COR-L47 (cell line): ENCODE measurements around the gene EOLA1.
"Not testable (repeated sequence)": the region's sequence is repeated elsewhere in the genome, so short reads cannot be mapped to it uniquely, and the experiment has no call there.

ENCODE experiments used
- DNase-seq: peaks from one replicate; lab custom pipeline; 2025; lab: John Stamatoyannopoulos, UW

EOLA1 gene

DNA sequence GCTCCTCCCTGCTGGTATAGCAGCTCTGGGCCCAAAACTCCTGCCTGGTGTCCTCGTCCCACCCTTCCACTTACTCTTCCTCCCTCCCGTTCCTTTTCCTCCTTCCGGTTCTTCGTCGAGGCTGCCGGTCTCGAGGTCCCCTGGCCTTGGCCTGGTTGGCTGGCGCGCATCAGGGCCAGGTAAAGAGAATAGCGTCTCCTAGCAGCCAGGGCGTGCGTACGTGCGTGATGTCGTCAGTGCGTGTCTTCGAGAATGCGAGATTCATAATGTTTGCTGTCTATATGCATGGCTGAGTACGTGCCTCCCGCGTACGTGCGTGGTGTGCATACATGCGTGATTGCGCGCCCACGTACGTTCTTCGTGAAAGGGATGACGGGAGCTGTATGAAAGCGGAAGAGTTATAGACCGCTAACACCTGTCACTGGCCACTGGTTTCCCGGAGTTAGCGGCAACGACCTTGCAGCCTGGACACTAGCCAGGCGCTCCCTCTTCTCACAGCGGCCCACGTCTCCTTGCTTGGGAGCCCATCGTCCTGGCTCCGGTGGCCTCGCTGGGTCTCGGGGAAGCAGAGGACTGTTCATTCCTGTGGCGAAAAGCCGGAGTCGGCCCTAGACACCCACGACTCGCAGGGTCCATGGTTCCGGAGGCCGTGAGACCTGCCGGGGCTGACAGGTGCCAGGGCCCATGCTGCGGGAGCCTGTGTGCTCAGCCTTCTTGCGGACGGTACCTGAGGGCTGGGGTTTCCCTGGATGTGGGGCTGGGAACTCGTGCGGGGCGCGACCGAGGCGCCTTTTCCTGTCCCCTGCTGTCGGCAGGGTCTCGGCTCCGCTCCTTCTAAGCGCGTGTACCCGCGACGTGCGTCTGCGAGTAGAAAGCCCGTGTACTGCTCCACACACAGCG lies at the start of gene EOLA1:
EOLA1 (plus strand) TSS at position 392 of the 900 bp plus-strand sequence. CDS start 4,619 bp downstream, outside the sequence.
- DNase-seq, result peak; percentile 90

DNA sequence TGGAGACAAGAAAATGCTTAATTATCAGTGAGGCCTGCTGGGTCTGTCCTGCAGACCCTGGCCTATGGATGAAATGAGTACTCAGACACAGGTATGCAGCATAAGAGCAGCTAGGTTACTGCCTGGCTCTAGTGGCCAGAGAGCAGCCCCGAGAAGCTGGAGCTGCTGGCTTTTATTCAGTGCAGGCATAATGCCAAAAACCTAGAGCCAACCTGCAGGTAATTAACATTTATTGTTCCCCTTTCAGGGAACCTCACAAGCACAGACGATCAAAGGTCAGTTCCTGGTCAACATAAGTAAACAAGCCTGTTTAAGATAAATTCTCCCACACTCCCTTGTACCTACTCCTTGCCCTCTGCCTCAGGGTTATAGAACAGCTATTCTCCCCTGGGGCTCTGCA lies 49.0 kb upstream of the EOLA1 start:
- DNase-seq, result no peak

- no peak for DNase-seq
Observed at GRCh38 chrX:149493567-149494562, 46.9 kb upstream of the EOLA1 start.

DNA sequence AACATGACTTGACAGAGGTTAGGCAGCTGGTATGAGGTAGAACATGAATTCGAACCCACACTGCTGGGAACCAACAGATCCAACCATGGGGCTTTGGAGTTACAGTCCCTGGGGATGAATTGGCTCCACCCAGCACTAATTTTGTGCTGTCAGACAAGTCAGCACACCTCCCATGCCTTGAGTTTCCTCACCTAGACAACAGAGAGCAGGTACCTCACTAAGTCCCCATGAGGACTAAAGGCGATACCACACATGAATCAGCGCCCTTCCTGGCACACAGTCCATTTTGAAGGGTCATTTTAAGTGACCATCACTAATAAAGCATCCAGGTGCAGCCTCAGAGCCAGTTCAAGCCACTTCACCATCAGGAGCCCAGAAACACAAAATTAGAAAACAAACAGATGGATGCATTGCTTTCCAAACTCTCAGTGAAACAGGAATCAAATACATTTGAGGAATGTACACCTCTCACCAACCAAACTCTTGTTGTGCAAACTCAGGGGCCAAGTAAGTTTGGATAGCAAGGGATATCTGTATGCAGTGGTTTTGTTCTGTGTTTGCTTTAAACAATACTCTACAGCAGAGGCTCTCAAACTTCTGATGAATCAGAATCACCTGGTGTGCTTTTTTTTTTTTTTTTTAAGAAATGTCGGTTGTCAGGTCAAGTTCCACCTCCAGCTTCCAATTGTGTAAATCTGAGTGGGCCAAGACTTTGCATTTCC lies 45.8 kb upstream of the EOLA1 start:
- DNase-seq, result no peak

DNA sequence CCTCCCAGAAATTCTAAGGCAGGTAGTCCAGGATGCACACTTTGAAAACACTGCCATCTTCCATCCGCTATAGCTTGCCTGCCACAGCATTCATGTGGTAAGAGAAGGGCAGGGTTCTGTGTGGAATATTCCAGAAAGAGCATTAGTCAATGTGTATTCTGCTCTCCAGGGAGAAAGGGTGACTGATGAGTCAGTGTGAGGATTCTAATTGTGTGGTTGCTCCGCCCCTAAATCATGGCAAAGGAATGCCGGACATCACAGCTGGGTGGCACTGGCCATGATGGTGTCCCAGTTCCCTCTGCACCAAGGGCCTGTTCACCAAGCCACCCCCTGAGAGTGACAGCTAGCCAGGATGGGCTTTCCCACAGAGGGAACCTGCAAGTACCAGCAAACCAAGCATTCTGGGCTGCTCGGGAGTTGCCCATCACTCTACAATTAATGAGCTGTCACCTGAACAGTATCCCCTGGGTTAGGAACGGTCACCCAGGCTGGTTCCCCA lies 45.2 kb upstream of the EOLA1 start:
- no peak for DNase-seq

- DNase-seq, result no peak
Observed at GRCh38 chrX:149497054-149497453, 43.8 kb upstream of the EOLA1 start.

- DNase-seq, result no peak
Observed at GRCh38 chrX:149497626-149498025, 43.2 kb upstream of the EOLA1 start.

DNA sequence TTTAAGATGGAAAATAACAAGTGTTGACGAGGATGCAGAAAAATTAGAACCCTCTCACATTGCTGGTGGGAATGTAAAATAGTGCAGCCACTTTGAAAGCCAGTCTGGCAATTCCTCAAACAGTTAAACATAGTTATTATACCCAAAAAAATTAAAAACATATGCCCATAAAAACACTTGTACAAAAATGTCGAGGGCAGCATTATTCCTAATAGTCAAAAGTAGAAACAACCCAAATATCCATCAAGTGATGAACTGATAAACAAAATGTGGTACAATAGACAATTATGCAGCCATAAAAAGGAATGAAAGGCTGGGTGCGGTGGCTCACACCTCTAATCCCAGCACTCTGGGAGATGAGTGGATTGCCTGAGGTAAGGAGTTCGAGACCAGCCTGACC lies 42.0 kb upstream of the EOLA1 start:
- no peak for DNase-seq

DNA sequence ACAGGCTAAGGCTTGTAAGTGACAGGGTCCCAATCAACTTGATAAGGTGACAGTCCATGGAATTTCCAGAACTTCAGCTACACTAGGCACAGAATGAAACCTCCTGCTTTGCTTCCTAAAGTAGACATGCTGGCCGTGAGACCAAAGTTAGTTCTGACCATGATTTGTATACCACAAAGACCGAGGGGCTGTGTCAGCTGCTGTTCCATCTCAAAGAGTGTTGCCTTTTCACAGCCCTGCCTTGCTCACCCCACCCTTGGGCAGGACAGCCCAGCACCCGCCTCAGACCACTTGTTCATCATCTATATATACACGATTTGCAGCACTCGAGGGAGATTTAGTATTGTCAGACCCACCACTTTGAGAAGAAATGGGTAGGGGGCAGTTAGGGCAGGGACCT lies 41.0 kb upstream of the EOLA1 start:
- no peak for DNase-seq

GRCh38 chrX:149502923-149503322 lies 37.9 kb upstream of the EOLA1 start:
- not testable (repeated sequence) for DNase-seq

- peak; percentile 13 for DNase-seq
Observed at GRCh38 chrX:149503446-149503845, 37.4 kb upstream of the EOLA1 start.

DNA sequence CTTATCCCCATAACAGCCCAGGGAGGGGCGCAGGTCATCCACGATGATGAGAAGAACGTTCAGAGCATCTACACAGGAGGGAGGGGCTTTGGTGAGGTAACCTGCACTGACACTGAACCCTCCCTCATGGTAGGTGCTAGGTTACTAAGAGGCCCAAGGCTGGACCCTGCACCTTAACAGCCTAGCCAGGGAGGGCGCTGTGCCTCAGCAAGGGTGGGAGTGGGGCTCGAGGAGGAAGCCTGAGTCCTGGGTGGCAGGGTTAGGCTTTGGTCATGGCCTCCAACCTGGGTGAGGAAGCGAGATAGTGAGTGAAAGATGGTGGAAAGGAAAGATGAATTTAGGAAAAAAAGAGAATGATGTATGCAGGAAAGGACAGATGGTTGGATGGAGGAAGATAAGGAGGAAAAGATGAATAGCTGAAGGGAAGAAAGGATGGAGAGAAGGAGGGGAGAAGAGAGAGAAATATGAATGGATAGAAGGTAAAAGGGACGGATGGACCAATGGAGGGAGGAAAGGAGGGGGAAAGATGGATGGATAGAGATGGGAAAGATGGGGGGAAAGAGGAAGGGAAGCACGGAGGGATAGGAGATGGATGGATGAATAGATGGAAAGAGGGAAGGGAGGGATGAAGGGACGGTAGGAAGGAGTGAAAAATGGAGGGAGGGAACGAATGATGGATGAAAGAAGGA lies 36.4 kb upstream of the EOLA1 start:
- peak; percentile 10 for DNase-seq

- peak; percentile 83 for DNase-seq
Observed at GRCh38 chrX:149504915-149505651, 35.7 kb upstream of the EOLA1 start, which contains the start of gene IDS. Gene IDS, minus strand, starts transcription at chrX:149505306. Its CDS starts 169 bp downstream, at chrX:149505137.

DNA sequence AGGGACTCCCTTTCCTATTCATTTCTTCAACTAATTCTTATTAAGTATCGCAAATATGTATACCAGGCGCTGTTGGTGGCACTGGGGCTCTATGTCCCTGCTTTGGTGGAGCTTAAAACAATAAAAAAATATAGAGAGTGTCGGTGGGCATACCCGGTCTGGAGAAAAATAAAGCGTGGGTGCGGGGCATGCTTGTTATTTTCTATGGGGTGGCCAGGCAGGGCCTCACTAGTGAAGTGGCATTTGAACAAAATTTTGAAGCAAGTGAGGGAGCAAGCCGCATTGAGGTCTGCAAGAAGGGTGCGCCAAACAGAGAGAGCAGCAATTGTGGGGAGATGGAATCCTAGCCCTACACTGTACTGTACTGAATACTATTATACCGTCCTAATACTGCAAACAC lies 35.1 kb upstream of the EOLA1 start:
- DNase-seq, result no peak

- DNase-seq, result no peak
Observed at GRCh38 chrX:149506349-149506748, 34.5 kb upstream of the EOLA1 start.

GRCh38 chrX:149508467-149508866 lies 32.3 kb upstream of the EOLA1 start:
- DNase-seq, result no peak

GRCh38 chrX:149510386-149510785 lies 30.4 kb upstream of the EOLA1 start:
- DNase-seq, result no peak

DNA sequence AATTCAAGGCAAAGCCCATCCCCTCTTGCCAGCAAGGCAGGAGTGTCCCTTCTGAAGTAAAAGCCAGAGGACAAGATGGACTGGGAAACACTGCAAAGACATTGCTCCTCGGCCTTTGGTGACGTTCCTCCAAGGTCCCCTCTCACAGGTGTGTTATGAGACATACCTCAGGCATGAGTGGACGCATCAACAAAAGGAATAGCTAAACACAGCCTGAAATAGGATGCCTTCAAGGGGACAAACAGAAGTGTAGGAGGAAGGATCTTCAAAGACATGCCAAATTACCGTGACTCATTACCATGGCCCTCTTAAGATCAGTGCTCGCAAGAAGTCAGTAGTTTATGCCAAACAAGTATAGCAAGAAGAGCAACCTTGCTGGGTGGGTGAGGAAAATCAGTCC lies 29.7 kb upstream of the EOLA1 start:
- no peak for DNase-seq

- peak; percentile 12 for DNase-seq
Observed at GRCh38 chrX:149512225-149512885, 28.5 kb upstream of the EOLA1 start.
